ENCODE measurements around the gene RBM15B.

The RBM15B gene

DNA sequence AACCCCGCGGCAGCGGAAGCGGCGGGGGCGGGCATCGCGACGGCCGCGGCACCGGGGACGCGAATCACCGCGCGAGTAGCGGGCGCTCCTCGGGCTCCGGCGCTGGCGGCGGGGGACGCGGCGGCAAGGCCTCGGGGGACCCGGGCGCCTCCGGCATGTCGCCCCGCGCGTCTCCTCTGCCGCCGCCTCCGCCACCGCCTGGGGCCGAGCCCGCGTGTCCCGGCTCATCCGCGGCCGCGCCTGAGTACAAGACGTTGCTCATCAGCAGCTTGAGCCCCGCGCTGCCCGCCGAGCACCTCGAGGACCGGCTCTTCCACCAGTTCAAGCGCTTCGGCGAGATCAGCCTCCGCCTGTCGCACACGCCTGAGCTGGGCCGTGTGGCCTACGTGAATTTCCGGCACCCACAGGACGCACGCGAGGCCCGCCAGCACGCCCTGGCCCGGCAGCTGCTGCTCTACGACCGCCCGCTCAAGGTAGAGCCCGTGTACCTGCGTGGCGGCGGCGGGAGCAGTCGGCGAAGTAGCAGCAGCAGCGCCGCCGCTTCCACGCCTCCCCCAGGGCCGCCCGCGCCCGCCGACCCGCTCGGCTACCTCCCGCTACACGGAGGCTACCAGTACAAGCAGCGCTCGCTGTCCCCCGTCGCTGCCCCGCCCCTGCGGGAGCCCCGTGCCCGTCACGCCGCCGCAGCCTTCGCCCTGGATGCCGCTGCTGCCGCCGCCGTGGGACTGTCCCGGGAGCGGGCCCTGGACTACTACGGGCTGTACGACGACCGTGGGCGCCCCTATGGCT lies 675 bp downstream of the RBM15B start:
- DNase-seq (ENCODE audit: low spot score) = peak; percentile 33

DNA sequence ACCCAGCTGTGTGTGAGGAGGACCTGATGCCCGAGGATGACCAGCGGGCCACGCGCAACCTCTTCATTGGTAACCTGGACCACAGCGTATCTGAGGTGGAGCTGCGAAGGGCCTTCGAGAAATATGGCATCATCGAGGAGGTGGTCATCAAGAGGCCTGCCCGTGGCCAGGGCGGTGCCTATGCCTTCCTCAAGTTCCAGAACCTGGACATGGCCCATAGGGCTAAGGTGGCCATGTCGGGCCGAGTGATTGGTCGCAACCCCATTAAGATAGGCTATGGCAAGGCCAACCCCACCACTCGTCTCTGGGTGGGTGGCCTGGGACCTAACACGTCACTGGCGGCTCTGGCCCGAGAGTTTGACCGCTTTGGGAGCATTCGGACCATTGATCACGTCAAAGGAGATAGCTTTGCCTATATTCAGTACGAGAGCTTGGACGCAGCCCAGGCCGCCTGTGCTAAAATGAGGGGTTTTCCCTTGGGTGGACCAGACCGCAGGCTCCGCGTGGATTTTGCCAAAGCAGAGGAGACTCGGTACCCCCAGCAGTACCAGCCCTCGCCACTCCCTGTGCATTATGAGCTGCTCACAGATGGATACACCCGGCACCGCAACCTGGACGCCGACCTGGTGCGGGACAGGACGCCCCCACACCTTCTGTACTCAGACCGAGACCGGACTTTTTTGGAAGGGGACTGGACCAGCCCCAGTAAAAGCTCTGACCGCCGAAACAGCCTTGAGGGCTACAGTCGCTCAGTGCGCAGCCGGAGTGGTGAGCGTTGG lies 1.5 kb downstream of the RBM15B start:
- no peak for DNase-seq (ENCODE audit: low spot score)

DNA sequence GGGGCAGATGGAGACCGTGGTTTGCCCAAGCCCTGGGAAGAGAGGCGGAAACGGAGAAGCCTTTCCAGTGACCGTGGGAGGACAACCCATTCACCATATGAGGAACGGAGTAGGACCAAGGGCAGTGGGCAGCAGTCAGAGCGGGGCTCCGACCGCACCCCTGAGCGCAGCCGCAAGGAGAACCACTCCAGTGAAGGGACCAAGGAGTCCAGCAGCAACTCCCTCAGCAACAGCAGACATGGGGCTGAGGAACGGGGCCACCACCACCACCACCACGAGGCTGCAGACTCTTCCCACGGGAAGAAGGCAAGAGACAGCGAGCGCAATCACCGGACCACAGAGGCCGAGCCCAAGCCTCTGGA lies 2.0 kb downstream of the RBM15B start:
- DNase-seq (ENCODE audit: low spot score) = no peak

DNA sequence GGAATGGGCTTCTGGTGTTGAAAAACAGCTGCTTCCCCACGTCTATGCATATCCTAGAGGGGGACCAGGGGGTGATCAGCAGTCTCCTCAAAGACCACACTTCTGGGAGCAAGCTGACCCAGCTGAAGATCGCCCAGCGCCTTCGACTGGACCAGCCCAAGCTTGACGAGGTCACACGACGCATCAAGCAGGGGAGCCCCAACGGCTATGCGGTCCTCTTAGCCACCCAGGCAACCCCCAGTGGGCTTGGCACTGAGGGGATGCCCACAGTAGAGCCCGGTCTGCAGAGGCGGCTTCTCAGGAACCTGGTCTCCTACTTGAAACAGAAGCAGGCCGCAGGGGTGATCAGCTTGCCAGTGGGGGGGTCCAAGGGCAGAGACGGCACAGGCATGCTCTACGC lies 2.5 kb downstream of the RBM15B start:
- no peak for DNase-seq (ENCODE audit: low spot score)

DNA sequence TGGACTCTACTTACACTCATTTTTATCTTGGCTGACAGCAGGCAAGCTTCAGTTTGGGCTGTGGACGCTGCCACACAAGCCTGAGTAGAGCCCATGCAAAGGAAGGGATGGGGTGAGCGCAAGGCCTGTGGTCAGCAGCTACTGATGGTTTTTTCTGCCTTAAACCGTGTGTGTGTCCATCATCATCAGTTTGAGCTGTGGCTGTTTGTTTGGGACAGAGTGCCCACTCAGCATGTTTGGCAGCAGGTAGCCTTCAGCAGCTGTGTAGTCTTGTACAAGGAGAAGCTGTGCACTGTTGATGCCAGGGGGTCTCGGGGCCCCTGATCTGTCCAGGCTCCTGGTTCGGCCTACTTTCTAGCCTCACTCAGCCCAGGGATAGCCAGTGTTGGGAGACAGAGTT lies 3.5 kb downstream of the RBM15B start:
- no peak for DNase-seq (ENCODE audit: low spot score)

DNA sequence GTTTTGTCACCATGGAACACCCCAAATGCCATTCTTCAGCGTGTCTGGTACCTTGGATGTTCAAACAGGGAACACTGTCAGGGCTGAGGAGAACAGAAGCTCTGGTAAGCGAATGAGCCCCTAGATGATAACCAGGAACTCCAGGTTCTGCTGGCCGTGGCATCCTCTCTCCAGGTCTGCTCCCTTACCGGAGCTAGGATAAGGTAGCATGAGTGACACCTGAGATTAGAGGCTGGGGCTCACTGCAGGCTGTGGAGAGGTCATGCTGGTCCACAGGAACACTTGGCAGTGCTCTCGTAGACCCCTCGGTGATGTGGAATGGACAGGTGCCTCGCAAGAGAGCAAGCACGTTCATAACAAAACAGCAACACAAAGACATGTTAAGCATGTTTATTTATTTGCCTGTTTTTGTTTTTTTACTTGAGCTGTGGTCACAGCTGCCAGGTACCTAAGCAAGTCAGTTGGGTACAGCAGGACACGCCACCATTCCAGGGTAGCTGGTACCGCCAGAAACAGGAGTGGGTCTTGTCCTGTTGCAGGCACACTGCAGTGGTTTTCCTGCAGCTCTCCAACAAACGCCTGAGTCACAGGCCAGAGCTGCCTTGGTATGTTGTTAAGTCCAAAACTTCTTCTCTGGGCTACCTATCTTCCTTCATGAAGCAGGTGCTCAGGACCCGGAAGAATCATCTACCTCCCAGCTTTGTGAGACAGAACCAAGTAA lies 4.6 kb downstream of the RBM15B start:
- no peak for DNase-seq (ENCODE audit: low spot score)

DNA sequence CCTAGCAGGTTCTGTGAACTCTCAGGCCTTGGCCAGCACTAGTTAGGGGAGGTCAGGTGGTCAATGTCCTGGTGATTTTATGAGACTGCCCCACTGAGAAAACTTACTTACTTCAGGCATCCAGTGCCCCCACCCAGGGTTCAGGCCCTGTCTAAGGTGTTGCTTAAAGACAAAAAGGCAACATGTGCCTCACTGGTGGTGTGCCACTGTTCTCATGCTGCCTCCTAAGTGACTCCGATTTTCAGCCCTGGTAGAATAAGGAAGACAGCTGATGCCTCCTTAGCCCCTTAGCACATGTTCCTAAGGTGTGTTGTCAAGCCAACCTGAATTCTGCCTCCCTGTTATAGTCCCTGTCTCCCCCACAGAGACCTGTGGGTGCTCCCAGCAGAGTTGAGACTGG lies 5.3 kb downstream of the RBM15B start:
- DNase-seq (ENCODE audit: low spot score) = no peak

DNA sequence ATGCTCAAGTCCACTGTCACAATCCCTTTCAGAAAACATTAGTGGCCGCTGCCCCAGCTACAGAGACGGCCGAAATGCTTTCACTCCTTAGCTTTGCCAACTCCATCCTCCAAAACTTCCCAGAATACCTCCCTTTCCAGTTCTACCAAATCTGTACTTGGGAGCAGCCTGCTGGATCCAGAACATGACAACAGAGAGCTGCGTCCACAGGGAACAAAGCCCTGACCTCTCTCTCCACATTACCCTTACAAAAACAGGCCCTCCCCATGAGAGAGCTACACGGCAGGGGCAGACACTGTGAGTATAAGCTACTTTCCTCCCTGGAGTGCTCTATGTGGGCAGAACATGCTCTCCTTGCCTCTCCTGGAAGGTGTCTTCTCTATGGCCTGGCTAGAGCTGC lies 6.3 kb downstream of the RBM15B start:
- DNase-seq (ENCODE audit: low spot score) = no peak

DNA sequence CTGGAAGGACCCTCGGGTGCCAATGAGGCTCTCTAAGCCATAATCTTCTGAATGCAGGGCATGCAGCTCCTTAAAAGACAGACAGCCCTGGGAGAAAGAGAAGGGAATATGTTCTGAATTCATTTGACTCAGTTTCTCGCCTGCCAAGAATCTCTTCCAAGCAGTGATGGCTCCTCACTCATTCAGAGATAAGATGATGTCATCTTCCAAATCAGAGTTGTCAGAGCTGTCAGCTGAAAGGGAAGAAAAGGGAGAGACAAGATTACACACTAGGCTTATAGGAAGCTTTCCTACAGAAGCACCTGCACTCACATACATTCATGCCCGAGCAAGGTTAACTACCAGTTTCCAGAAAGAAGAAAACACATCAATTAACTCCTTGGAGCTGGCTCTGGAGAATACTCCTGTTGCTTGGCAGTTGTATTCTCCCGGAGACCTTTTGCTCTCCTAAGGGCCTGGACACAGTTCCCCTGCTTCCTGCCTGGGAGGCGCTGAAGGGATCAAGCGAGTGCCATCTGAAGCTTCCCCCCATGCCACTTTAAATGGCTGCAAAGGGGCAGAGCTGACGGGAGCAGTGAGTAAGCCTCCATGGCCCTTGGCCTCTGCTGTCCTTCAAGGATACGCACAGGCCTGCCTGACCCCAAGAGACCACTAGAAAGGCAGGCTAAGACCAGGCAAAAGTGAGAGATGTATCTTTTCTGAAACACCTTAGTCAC lies 7.7 kb downstream of the RBM15B start:
- no peak for DNase-seq (ENCODE audit: low spot score)

DNA sequence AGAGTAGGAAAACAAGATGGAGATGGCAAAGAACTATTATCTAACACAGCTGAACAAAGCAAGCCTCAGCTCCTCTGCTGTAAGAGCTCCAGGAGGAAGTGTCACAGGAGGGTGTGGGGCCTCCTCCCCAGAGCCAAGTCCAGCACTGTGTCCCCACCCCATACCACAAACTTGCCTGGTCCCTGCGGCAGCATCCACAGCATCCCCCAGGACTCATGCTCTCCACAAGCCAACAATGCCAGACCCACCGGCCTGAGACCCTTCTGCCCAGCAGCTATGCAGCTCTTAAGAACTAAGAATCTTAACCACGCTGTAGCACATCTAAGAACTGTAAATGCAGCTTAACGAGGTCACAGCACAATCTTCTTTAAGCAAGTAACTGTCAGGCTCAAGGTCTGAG lies 9.1 kb downstream of the RBM15B start:
- DNase-seq (ENCODE audit: low spot score) = no peak

DNA sequence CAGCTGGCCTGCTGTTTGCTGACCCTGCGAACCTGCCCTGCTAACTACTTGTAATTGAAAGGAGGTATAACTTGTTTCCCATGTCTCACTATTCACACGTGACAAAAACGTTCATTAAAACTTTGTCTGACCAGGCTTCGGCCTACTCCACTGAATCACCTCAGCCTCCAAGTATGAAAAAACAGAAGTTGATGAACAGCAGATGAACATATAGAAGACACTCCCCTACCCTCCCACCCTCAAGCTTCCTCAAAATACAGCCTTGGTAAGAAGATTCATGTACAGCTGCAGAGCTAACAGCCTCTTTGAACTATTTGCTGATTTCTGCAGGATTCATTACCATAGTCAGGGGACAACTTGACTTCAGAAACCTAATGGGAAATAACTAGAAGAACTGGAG lies 10.7 kb downstream of the RBM15B start:
- DNase-seq (ENCODE audit: low spot score) = no peak

DNA sequence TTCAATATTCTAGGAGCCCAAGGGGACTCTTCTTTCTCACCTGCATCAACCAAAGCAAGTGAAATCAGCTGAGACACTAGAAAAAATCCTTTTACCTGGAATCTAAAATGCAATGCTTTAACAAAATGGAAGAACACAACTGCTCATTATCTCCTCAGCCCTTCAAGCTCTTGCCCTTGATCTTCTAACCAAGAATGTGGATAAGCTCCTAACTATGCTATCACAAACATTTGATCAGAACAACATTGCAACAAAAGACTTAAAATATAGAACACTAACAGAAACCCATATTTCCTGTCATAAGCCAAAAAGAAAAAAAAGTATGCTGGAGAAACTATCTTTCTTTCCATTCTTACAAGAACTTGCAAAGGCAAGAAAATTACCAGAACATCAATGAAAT lies 12.6 kb downstream of the RBM15B start:
- no peak for DNase-seq (ENCODE audit: low spot score)

DNA sequence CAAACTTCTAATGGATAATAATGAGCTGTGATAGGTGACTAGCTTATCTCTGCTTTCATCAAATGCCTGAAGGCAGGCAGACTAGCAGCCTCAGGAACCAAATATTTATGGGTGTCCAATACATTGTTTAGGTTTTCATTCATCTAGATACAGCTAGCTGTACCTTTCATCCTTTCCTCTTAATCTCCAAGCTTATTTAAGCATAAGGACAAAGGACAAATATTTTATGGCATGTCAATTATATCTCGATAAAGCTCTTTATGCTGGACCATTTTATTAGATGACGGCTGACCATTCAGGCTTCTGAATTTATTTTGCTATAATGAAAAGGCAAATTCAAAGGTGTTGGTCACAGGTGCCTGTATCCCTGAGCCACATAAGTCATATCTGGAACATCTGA lies 16.9 kb downstream of the RBM15B start:
- DNase-seq (ENCODE audit: low spot score) = no peak

DNA sequence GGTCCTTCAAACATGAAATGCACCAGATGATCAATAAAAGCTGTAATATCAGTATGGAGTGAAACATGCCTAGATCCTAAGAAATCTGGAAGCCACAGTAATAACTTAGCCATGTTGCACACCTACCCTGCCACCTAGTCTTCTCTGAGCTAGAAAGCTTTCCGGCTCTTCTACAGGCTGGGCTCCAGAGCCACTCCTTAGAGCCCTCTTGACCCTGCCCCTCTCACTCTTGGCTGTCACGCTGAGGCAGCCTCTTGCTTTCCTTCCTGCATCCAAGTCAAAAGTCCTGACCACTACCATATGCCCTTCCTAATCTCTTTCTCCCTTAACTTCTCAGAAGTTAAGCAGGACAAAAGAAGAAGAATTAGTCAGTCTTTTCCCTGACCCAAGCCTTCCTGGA lies 17.7 kb downstream of the RBM15B start:
- no peak for DNase-seq (ENCODE audit: low spot score)

DNA sequence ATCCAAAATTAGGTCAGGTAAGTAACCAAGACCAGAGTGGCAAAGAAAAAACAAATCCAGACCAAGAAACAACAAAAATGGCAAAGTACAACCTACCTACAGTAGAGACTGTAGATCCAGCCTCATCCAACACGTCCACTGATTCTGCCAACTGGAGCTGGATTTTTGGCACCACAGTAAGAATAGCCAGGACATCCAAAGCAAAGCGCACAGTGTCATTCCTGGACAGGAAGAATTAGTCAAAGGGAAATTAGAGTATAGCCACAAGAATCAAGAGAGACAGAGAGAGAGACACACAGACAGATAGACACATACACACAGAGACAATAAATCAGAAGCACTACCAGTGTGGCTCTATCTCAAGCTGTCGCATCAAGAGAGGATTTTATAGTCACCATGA lies 31.1 kb downstream of the RBM15B start:
- no peak for DNase-seq (ENCODE audit: low spot score)

DNA sequence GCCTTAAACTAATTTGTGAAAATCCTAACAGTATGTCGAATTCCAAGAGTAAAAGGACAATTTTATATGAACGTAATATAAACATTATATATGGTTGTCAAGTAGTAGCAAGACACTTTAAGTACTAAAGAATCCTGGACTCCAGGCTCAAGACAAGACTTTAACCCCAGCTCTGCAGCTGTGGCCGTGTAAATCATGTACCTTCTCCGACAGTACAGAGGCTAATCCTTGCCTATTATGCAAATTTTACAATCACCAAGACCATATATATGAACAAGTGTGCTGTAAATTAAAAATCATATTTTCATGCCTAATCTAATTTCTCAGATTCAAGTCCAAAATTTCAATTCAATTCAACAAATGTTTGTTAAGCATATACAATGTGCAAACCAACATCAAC lies 35.8 kb downstream of the RBM15B start:
- no peak for DNase-seq (ENCODE audit: low spot score)

DNA sequence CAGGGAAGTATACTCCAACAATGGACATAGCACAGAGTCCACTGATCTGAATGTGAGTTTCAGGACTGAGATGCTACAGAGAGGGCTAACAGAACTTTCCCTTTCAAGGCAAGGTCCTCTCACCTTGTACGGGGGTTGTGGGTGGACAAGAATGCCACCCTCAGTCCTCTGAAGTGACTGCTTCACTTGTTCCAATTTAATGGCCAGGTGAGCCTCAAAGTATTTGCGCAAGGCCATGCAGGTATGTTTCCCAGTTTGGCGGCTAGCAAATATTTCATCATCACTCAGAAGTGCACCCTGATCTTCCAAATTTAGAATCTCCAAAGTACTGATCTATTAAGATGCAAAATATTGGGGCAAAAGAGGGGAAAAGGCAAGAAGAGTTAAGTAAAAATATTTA lies 38.1 kb downstream of the RBM15B start:
- no peak for DNase-seq (ENCODE audit: low spot score)

DNA sequence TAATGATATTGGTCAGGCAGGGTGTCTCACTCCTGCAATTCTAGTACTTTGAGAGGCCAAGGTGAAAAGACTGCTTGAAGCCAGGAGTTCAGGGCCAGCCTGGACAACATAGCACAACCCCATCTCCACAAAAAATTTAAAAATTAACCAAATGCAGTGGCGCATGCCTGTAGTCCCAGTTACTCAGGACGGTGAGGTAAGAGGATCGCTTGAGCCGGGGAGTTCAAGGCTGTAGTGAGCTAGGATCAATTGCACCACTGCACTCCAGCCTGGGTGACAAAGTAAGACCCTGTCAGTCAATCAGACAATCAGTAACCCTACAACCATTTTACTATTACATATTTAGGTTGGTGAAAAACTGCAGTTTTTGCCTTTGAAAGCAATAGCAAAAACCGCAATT lies 43.0 kb downstream of the RBM15B start:
- DNase-seq (ENCODE audit: low spot score) = no peak

DNA sequence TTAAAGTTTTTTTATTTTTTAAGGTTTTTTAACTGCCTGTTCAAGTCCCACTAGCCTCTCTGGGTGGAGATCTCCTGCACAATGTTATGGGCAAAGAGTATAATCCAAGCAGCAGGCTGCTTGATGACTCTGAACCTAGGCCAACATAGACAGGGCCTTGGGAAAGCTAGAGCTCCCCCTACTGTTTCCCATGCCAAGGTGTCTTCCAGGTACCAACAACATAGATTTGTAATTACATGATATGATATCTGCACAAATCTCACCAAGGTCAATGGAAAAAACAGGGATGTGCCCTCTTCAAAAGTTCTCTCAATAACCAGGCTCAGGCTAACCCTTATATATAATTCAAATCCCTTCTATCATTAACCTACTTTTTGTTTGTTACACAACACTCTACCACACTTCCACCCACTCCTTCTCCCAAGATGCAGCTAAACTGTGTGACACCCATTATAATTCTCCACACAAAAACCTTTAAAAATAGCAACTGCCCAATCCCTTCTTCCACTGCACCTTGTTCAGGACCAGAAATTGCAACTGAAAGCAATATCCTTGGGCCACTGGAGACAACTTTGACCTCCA lies 43.8 kb downstream of the RBM15B start:
- peak; percentile 72 for DNase-seq (ENCODE audit: low spot score)

DNA sequence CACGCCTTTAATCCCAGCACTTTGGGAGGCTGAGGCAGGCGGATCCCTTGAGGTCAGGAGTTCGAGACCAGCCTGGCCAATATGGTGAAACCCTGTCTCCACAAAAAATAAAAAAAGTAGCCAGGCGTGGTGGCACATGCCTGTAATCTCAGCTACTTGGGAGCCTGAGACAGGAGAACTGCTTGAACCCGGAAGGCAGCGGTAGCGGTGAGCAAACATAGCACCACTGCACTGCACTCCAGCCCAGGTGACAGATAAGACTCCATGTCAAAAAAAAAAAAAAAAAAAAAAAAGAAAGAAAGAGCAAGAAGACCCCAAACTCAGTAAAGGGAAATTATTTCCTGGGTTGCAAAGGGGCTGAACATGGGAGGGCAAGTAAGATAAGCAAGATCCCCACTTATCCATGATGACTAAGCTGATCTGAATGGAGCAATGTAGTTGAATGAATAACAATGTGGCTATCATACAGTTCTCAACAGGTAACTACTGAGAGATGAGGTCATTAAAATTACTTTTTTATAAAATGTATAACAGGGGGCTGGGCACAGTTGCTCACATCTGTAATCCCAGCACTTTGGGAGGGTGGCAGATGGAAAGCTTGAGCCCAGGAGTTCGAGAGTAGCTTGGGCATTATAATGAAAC lies 46.0 kb downstream of the RBM15B start:
- no peak for DNase-seq (ENCODE audit: low spot score)

DNA sequence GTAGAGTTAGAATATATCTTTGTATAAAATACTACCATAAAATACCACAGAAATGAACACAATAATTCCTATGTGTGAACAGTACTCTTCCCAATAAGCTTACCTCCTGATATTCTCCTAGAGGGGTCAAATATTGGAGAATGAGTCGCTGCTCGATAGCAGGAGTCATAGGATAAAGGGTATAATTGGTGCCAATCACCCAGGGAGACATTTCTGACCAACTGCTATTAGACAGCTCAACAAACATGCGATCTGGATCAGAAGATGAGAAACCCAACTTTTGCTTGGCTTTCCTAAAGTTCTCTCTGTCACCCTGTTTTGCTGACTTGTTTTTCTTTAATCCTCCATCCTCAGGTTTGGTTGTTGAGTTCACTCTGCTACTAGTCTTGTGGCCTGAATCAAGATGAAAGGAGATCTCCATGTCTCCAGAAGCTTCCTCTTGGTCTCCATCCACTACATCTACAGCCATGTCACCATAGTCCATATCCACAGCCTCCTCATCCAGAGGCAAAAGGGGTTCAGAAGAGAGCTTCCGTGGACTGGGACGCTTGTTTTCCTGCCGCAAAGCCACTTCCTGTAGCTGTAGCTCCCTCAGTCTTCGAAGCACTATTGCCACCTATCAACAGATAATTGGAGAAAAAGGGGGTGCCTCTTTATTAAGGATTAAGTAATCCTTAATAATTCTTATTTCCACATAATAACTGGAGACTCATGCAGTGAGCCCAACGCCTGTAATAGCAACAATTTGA lies 50.4 kb downstream of the RBM15B start:
- no peak for DNase-seq (ENCODE audit: low spot score)

Data from hematopoietic multipotent progenitor cell treated with erythropoietin and hydrocortisone succinate and interleukin-3 and kit ligand, for 15 days (in vitro differentiated cells).